K562 (cell line): Measurements from ENCODE around the gene MAP2K7. TPM values are rescaled to one million over a fixed set of nuclear protein-coding genes. Genes with fewer than 3 reads are reported as not detected.

Experiments
- ATAC-seq: fragments of 200-7000 bp; cut with Tn5 transposase; 3 replicates; pipeline ENCODE4 v1.9.1; 2020; ENCODE audit warnings: moderate library complexity
- BruUV-seq: library from RNA; stranded (reverse); fragments of 400-500 nt; replicated peaks from 2 replicates; lab custom pipeline; 2021; lab: Mats Ljungman, UMichigan
- CTCF ChIA-PET: fragments of 300-600 bp; formaldehyde crosslinking; extraction: SDS; loops from one replicate; lab custom pipeline; 2021; ENCODE audit warnings: low intra/inter-chr PET ratio; lab: Yijun Ruan, JAX
- POLR2A ChIA-PET: fragments of 300-600, 350-650 bp; sonication (Branson Sonifier 250); formaldehyde crosslinking; extraction: SDS; loops from one replicate; lab custom pipeline; 2021; ENCODE audit warnings: antibody characterized with exemption, inconsistent platforms; lab: Yijun Ruan, JAX
- DNase-seq, 4 experiments: peaks; one replicate each; pipeline versions ENCODE4 v3.0.0 to v3.0.0-alpha.2; 2011 to 2018; ENCODE audit warnings: low spot score in 3 of 4, mixed read lengths in 3 of 4; ENCODE audit errors: extremely low read depth in 1 of 4
- FAIRE-seq: peaks from 2 replicates; lab custom pipeline; 2011; peaks lifted over from hg19 to GRCh38; lab: Jason Lieb, UNC
- H2AFZ ChIP-seq: 2 replicates; pipeline ENCODE4 v1.6.0; 2011; ENCODE audit warnings: low read depth, low read length, control low read depth, inconsistent platforms
- H3K27ac ChIP-seq: fragments of 200-600 bp; 3 replicates; pipeline ENCODE4 v1.8.0; 2011; ENCODE audit warnings: low read depth, mild to moderate bottlenecking, control low read depth, inconsistent platforms, low read length, moderate library complexity, mixed read lengths; ENCODE audit errors: extremely low read depth
- H3K27me3 ChIP-seq, 2 experiments: fragments of 300-600 bp in 1 of 2; 2 replicates in 1 of 2; 3 replicates in 1 of 2; pipeline versions ENCODE4 v1.6.0 to v1.8.0; 2011; ENCODE audit warnings: inconsistent platforms in 2 of 2, low read length in 2 of 2, mild to moderate bottlenecking in 1 of 2, mixed read lengths in 1 of 2, moderate library complexity in 1 of 2; ENCODE audit not compliant: control insufficient read depth in 2 of 2, insufficient read depth in 2 of 2
- H3K36me3 ChIP-seq: fragments of 300-600 bp; 3 replicates; pipeline ENCODE4 v1.8.0; 2011; ENCODE audit warnings: mild to moderate bottlenecking, low read length, inconsistent platforms; ENCODE audit not compliant: control insufficient read depth, insufficient read depth
- H3K4me1 ChIP-seq, 2 experiments: fragments of 200-600 bp in 1 of 2; replicated peaks in 1 of 2; 2 replicates in 1 of 2; 3 replicates in 1 of 2; pipeline versions ENCODE4 v1.5.1 to v1.8.0; 2011; ENCODE audit warnings: inconsistent platforms in 2 of 2, low read length in 2 of 2, mild to moderate bottlenecking in 1 of 2, mixed read lengths in 1 of 2, moderate library complexity in 1 of 2; ENCODE audit not compliant: control insufficient read depth in 2 of 2, insufficient read depth in 2 of 2
- H3K4me2 ChIP-seq: 2 replicates; pipeline ENCODE4 v1.6.1; 2011; ENCODE audit warnings: low read length, control low read depth, inconsistent platforms, mixed read lengths; ENCODE audit not compliant: insufficient read depth
- H3K4me3 ChIP-seq: fragments of 200-600 bp; sonication (generic), shearing (Covaris generic); 2 replicates; pipeline ENCODE4 v1.5.1; 2016; ENCODE audit warnings: control low read depth, inconsistent platforms
- H3K79me2 ChIP-seq: fragments of 200-600 bp; 3 replicates; pipeline ENCODE4 v1.8.0; 2011; ENCODE audit warnings: low read length, inconsistent platforms; ENCODE audit not compliant: control insufficient read depth, insufficient read depth
- H3K9ac ChIP-seq, 2 experiments: 2 replicates each; pipeline versions ENCODE4 v1.6.0 to v1.6.1; 2011; ENCODE audit warnings: low read depth in 2 of 2, low read length in 2 of 2, control low read depth in 1 of 2, inconsistent platforms in 1 of 2, mild to moderate bottlenecking in 1 of 2, mixed read lengths in 1 of 2; ENCODE audit not compliant: insufficient read depth in 1 of 2
- H3K9me1 ChIP-seq: one replicate; pipeline ENCODE4 v1.6.0; 2011; ENCODE audit warnings: inconsistent platforms, mild to moderate bottlenecking, low read length, moderate library complexity; ENCODE audit not compliant: control insufficient read depth, insufficient read depth
- H3K9me3 ChIP-seq: replicated peaks from 2 replicates; pipeline ENCODE4 v1.5.1; 2011; ENCODE audit warnings: low read depth, low read length, inconsistent platforms; ENCODE audit not compliant: control insufficient read depth, insufficient read depth
- H4K20me1 ChIP-seq: replicated peaks from 2 replicates; pipeline ENCODE4 v1.6.1; 2011; ENCODE audit warnings: low read length, inconsistent platforms, mixed read lengths; ENCODE audit not compliant: control insufficient read depth, insufficient read depth
- CHD4 ChIP-seq: fragments of 200-600 bp; sonication (generic); IDR thresholded peaks from 3 replicates; pipeline ENCODE4 v1.6.1; 2012; ENCODE audit warnings: low read depth, mild to moderate bottlenecking, mixed read lengths, low read length, inconsistent platforms; ENCODE audit not compliant: insufficient read depth, insufficient replicate concordance, poor library complexity, severe bottlenecking
- HNRNPH1 ChIP-seq: fragments of 200-400 bp; formaldehyde crosslinking; optimal IDR thresholded peaks from 2 replicates; pipeline ENCODE3; 2017; ENCODE audit warnings: low read depth, mild to moderate bottlenecking, low read length, moderate library complexity
- KDM4B ChIP-seq, 2 experiments: fragments of 450-650 bp in 1 of 2; sonication (generic) in 1 of 2; IDR thresholded peaks; 2 replicates each; pipeline ENCODE4 v1.6.1; 2016 to 2017; ENCODE audit warnings: borderline replicate concordance in 2 of 2, antibody characterized with exemption in 1 of 2, low read depth in 1 of 2, mild to moderate bottlenecking in 1 of 2
- ZEB2 ChIP-seq: fragments of 450-650 bp; IDR thresholded peaks from 2 replicates; pipeline ENCODE4 v1.6.1; 2016
- WGBS: fragments of 100-300 bp; shearing (Covaris generic); methylation state at CpG from one replicate; pipeline ENCODE4 v1.1.6; 2016; ENCODE audit warnings: low coverage, mixed read lengths; ENCODE audit not compliant: insufficient coverage; ENCODE audit errors: missing lambda C conversion rate; 5-methylcytosine and 5-hydroxymethylcytosine counted together
- in situ Hi-C: fragments of 300-500 bp; cut with MboI; formaldehyde crosslinking; loops from 4 replicates; pipeline ENCODE4 v1.15.0; 2018; ENCODE audit warnings: inconsistent platforms, mixed read lengths
- intact Hi-C: fragments of 100-400 bp; cut with micrococcal nuclease; formaldehyde crosslinking; loops from 2 replicates; pipeline ENCODE4 v1.14.2; 2022
- polyA plus RNA-seq, 8 experiments: library from polyadenylated mRNA; depleted of rRNA in 4 of 8; stranded (reverse) in 5 of 8; unstranded in 3 of 8; fragments of >200 nt; fragmentation: Nextera tagmentation in 2 of 8; fragmentation: Illumina TruSeq in 1 of 8; extraction: Ambion mirVana in 2 of 8; extraction: Trizol in 1 of 8; gene quantifications; 2 replicates each; pipeline versions ENCODE4 v1.2.1 to v1.2.3, GENCODE V29; 2011 to 2014; ENCODE audit warnings: inconsistent platforms in 1 of 8, missing spikeins in 1 of 8
- total RNA-seq, 7 experiments: library from RNA; depleted of rRNA in 6 of 7; stranded (reverse); fragments of >200 nt in 6 of 7; fragmentation: Illumina TruSeq in 2 of 7; extraction: Trizol in 2 of 7; gene quantifications; 2 replicates each; pipeline versions ENCODE4 v1.2.1 to v1.2.3, GENCODE V29; 2011 to 2021; ENCODE audit warnings: low replicate concordance in 1 of 7

MAP2K7 gene
- total and polyA plus RNA-seq, 9 of the 15 experiments (the other 6 are each of a cell fraction or from before 2014, with no cell fraction given): 0.51 to 45.8 (median 14.1) TPM

GRCh38 chr19:7881910-7882309 is 21.8 kb upstream of the MAP2K7 start (continued):
- TF ChIP-seq HNRNPH1 (no peak), CHD4 (peak; percentile 38)
- TF ChIP-seq, all 486 proteins: peak for 8

- TF ChIP-seq KDM4B (IDR thresholded peaks at IDR 0.05; ENCODE audit: borderline replicate concordance in 2 of 2, low read depth in 1 of 2) (no peak), ZEB2 (peak; percentile 85)
- in situ Hi-C loops (no loop called here), intact Hi-C loops (no loop called here)
- no peaks in the 10 kb centered on the region for H3K9me3 ChIP-seq
- peaks cover 8 to 31% of the 10 kb centered on the region in 2 experiments; a peak in 4 of 5 replicates for H3K4me1 ChIP-seq
- BruUV-seq: no TSS peak
- no peak overlapping the region for H3K4me2 ChIP-seq
- no peak overlapping the region for H2AFZ ChIP-seq
- ATAC-seq: no peak
- no peak for DNase-seq
- H4K20me1 ChIP-seq: no peaks in the 10 kb centered on the region
- 59% methylated on average over 4 of the region's 4 CpGs for WGBS
- FAIRE-seq: no peak
- no peak overlapping the region for H3K27ac ChIP-seq
- no peak overlapping the region for H3K9ac ChIP-seq
- no peaks in the 10 kb centered on the region for H3K79me2 ChIP-seq
- H3K27me3 ChIP-seq: no peaks in the 10 kb centered on the region
- H3K9me1 ChIP-seq: no peaks in the 10 kb centered on the region
- ChIA-PET POLR2A (interaction anchor here (0.8 to 1.4 kb wide), 2 partner anchors 40 to 46 kb away, joined by 3 to 8 read pairs; no protein-coding TSS in a partner anchor), CTCF (no interaction called here)
- no peaks in the 10 kb centered on the region for H3K36me3 ChIP-seq
- no peak overlapping the region for H3K4me3 ChIP-seq
These were observed 20.6 kb upstream of the MAP2K7 start for GRCh38 chr19:7883105-7883504.
